ENCODE results near the gene ANGPTL2. TPM values are rescaled to one million over a fixed set of nuclear protein-coding genes. Genes with fewer than 3 reads are reported as not detected.
A peak's percentile ranks its signal among the peaks of the same experiment; 100 is the strongest.

The ANGPTL2 gene
- total RNA-seq, 5 donors from 2014 or later (not counting 1 experiment from before 2014, with no cell fraction given), result 0.10 to 0.82 (median 0.13) TPM; not detected in 2

- no peaks in the 10 kb centered on the region for H3K36me3 ChIP-seq (ENCODE audit: control insufficient read depth in 2 of 2, extremely low read depth in 1 of 2, insufficient read depth in 1 of 2, low read length in 1 of 2)
- no peaks in the 10 kb centered on the region for H3K4me1 Mint-ChIP-seq
- no peaks in the 10 kb centered on the region for H3K9me3 Mint-ChIP-seq
- DNase-seq (no peak), ATAC-seq (replicated peaks in 1 of 4) (no peak)
- H3K9me3 ChIP-seq, result no peaks in the 10 kb centered on the region
- peaks cover 6% of the 10 kb centered on the region for H3K36me3 Mint-ChIP-seq
- H3K27ac ChIP-seq (ENCODE audit: low read length), result no peak overlapping the region
- no peaks in the 10 kb centered on the region for H3K4me1 ChIP-seq (ENCODE audit: control insufficient read depth in 1 of 2, extremely low read depth in 1 of 2, insufficient read depth in 2 of 2, low read length in 2 of 2)
- WGBS (ENCODE audit: insufficient coverage), result 100% methylated on average over 1 of the region's 5 CpGs
- ChIA-PET CTCF (no interaction called here), POLR2A (no interaction called here)
- H3K27me3 ChIP-seq (replicated peaks in 1 of 2; ENCODE audit: control insufficient read depth in 2 of 2, extremely low read depth in 1 of 2, insufficient read depth in 2 of 2, low read length in 1 of 2), result no peaks in the 10 kb centered on the region
- no peak overlapping the region for H3K27ac Mint-ChIP-seq
- no peaks in the 10 kb centered on the region for H3K27me3 Mint-ChIP-seq
- H3K4me3 Mint-ChIP-seq, result no peak overlapping the region
- H3K4me3 ChIP-seq (ENCODE audit: control insufficient read depth in 1 of 2, extremely low read depth in 1 of 2, low read length in 1 of 2), result no peak overlapping the region
Measured at GRCh38 chr9:127097683-127098082, 24.8 kb downstream of the ANGPTL2 start.

GRCh38 chr9:127096208-127096607, 26.2 kb downstream of the ANGPTL2 start:
- WGBS (ENCODE audit: insufficient coverage), result 77% methylated on average over 12 of the region's 13 CpGs
- H3K27me3 ChIP-seq (replicated peaks in 1 of 2; ENCODE audit: control insufficient read depth in 2 of 2, extremely low read depth in 1 of 2, insufficient read depth in 2 of 2, low read length in 1 of 2), result no peaks in the 10 kb centered on the region
- Mint-ChIP-seq H3K27me3 (no peaks in the 10 kb centered on the region), H3K9me3 (no peaks in the 10 kb centered on the region), H3K4me1 (no peaks in the 10 kb centered on the region), H3K4me3 (no peak overlapping the region), H3K36me3 (no peaks in the 10 kb centered on the region), H3K27ac (no peak overlapping the region)
- CTCF ChIA-PET, result no interaction called here
- POLR2A ChIA-PET, result interaction anchor here in 1 of 2 donors (0.6 kb wide), 1 partner anchor 155 kb away, joined by 3 read pairs; no protein-coding TSS in a partner anchor
- H3K4me1 ChIP-seq (ENCODE audit: control insufficient read depth in 1 of 2, extremely low read depth in 1 of 2, insufficient read depth in 2 of 2, low read length in 2 of 2), result no peaks in the 10 kb centered on the region
- H3K9me3 ChIP-seq, result no peaks in the 10 kb centered on the region
- no peaks in the 10 kb centered on the region for H3K36me3 ChIP-seq (ENCODE audit: control insufficient read depth in 2 of 2, extremely low read depth in 1 of 2, insufficient read depth in 1 of 2, low read length in 1 of 2)
- H3K4me3 ChIP-seq (ENCODE audit: control insufficient read depth in 1 of 2, extremely low read depth in 1 of 2, low read length in 1 of 2), result no peak overlapping the region
- DNase-seq, result no peak
- no peak overlapping the region for H3K27ac ChIP-seq (ENCODE audit: low read length)
- ATAC-seq (replicated peaks in 1 of 4), result no peak

- ATAC-seq (replicated peaks in 1 of 4), result no peak
- Mint-ChIP-seq H3K27me3 (no peaks in the 10 kb centered on the region), H3K4me3 (no peak overlapping the region), H3K9me3 (no peaks in the 10 kb centered on the region), H3K27ac (no peak overlapping the region), H3K36me3 (no peaks in the 10 kb centered on the region), H3K4me1 (no peaks in the 10 kb centered on the region)
- CTCF ChIA-PET, result no interaction called here
- WGBS (ENCODE audit: insufficient coverage), result 100% methylated on average over 1 of the region's 5 CpGs
- no peak for DNase-seq
- no peaks in the 10 kb centered on the region for H3K27me3 ChIP-seq (replicated peaks in 1 of 2; ENCODE audit: control insufficient read depth in 2 of 2, extremely low read depth in 1 of 2, insufficient read depth in 2 of 2, low read length in 1 of 2)
- POLR2A ChIA-PET, result no interaction called here
- no peaks in the 10 kb centered on the region for H3K9me3 ChIP-seq
- H3K27ac ChIP-seq (ENCODE audit: low read length), result no peak overlapping the region
- no peaks in the 10 kb centered on the region for H3K4me1 ChIP-seq (ENCODE audit: control insufficient read depth in 1 of 2, extremely low read depth in 1 of 2, insufficient read depth in 2 of 2, low read length in 2 of 2)
- no peaks in the 10 kb centered on the region for H3K36me3 ChIP-seq (ENCODE audit: control insufficient read depth in 2 of 2, extremely low read depth in 1 of 2, insufficient read depth in 1 of 2, low read length in 1 of 2)
- H3K4me3 ChIP-seq (ENCODE audit: control insufficient read depth in 1 of 2, extremely low read depth in 1 of 2, low read length in 1 of 2), result no peak overlapping the region
Measured at GRCh38 chr9:127095411-127095810, 27.0 kb downstream of the ANGPTL2 start.

- Histone ChIP-seq H3K27me3 (replicated peaks in 1 of 2; ENCODE audit: control insufficient read depth in 2 of 2, extremely low read depth in 1 of 2, insufficient read depth in 2 of 2, low read length in 1 of 2) (no peaks in the 10 kb centered on the region), H3K27ac (ENCODE audit: low read length) (no peak overlapping the region), H3K4me1 (ENCODE audit: control insufficient read depth in 1 of 2, extremely low read depth in 1 of 2, insufficient read depth in 2 of 2, low read length in 2 of 2) (no peaks in the 10 kb centered on the region), H3K9me3 (no peaks in the 10 kb centered on the region), H3K36me3 (ENCODE audit: control insufficient read depth in 2 of 2, extremely low read depth in 1 of 2, insufficient read depth in 1 of 2, low read length in 1 of 2) (no peaks in the 10 kb centered on the region), H3K4me3 (ENCODE audit: control insufficient read depth in 1 of 2, extremely low read depth in 1 of 2, low read length in 1 of 2) (no peak overlapping the region)
- CTCF ChIA-PET, result no interaction called here
- no peak overlapping the region for H3K4me3 Mint-ChIP-seq
- WGBS (ENCODE audit: insufficient coverage), result 91% methylated on average over 13 of the region's 17 CpGs
- no peak for DNase-seq
- POLR2A ChIA-PET, result no interaction called here
- H3K27me3 Mint-ChIP-seq, result peaks cover 0 to 4% of the 10 kb centered on the region in 2 donors
- H3K27ac Mint-ChIP-seq, result no peak overlapping the region
- ATAC-seq (replicated peaks in 1 of 4), result no peak
- no peaks in the 10 kb centered on the region for H3K4me1 Mint-ChIP-seq
- no peaks in the 10 kb centered on the region for H3K9me3 Mint-ChIP-seq
- peaks cover 2% of the 10 kb centered on the region for H3K36me3 Mint-ChIP-seq
Measured at GRCh38 chr9:127093319-127094020, 29.0 kb downstream of the ANGPTL2 start.

- Histone ChIP-seq H3K9me3 (no peaks in the 10 kb centered on the region), H3K27me3 (replicated peaks in 1 of 2; ENCODE audit: control insufficient read depth in 2 of 2, extremely low read depth in 1 of 2, insufficient read depth in 2 of 2, low read length in 1 of 2) (no peaks in the 10 kb centered on the region), H3K27ac (ENCODE audit: low read length) (no peak overlapping the region), H3K36me3 (ENCODE audit: control insufficient read depth in 2 of 2, extremely low read depth in 1 of 2, insufficient read depth in 1 of 2, low read length in 1 of 2) (no peaks in the 10 kb centered on the region), H3K4me1 (ENCODE audit: control insufficient read depth in 1 of 2, extremely low read depth in 1 of 2, insufficient read depth in 2 of 2, low read length in 2 of 2) (no peaks in the 10 kb centered on the region), H3K4me3 (ENCODE audit: control insufficient read depth in 1 of 2, extremely low read depth in 1 of 2, low read length in 1 of 2) (no peak overlapping the region)
- POLR2A ChIA-PET, result no interaction called here
- CTCF ChIA-PET, result no interaction called here
- Mint-ChIP-seq H3K4me1 (no peaks in the 10 kb centered on the region), H3K27ac (no peak overlapping the region), H3K27me3 (peaks cover 0 to 4% of the 10 kb centered on the region in 2 donors), H3K4me3 (no peak overlapping the region), H3K9me3 (no peaks in the 10 kb centered on the region), H3K36me3 (peaks cover 11% of the 10 kb centered on the region)
- no CpG with 5 or more reads among the region's 11 CpGs for WGBS (ENCODE audit: insufficient coverage)
- no peak for ATAC-seq (replicated peaks in 1 of 4)
- peak in 1 of 35 experiments; percentile 5 for DNase-seq
Measured at GRCh38 chr9:127092041-127092608, 30.3 kb downstream of the ANGPTL2 start.

GRCh38 chr9:127091526-127091925, 30.9 kb downstream of the ANGPTL2 start:
- Mint-ChIP-seq H3K4me3 (no peak overlapping the region), H3K27ac (no peak overlapping the region), H3K4me1 (peaks cover 0 to 4% (median 0%) of the 10 kb centered on the region in 3 donors), H3K27me3 (peaks cover 0 to 10% of the 10 kb centered on the region in 2 donors), H3K9me3 (no peaks in the 10 kb centered on the region), H3K36me3 (peaks cover 15% of the 10 kb centered on the region)
- H3K36me3 ChIP-seq (ENCODE audit: control insufficient read depth in 2 of 2, extremely low read depth in 1 of 2, insufficient read depth in 1 of 2, low read length in 1 of 2), result no peaks in the 10 kb centered on the region
- no peaks in the 10 kb centered on the region for H3K9me3 ChIP-seq
- no peak for ATAC-seq (replicated peaks in 1 of 4)
- no peak for DNase-seq
- H3K4me1 ChIP-seq (ENCODE audit: control insufficient read depth in 1 of 2, extremely low read depth in 1 of 2, insufficient read depth in 2 of 2, low read length in 2 of 2), result no peaks in the 10 kb centered on the region
- no peak overlapping the region for H3K4me3 ChIP-seq (ENCODE audit: control insufficient read depth in 1 of 2, extremely low read depth in 1 of 2, low read length in 1 of 2)
- no peak overlapping the region for H3K27ac ChIP-seq (ENCODE audit: low read length)
- POLR2A ChIA-PET, result no interaction called here
- 90% methylated on average over 12 of the region's 13 CpGs for WGBS (ENCODE audit: insufficient coverage)
- CTCF ChIA-PET, result no interaction called here
- no peaks in the 10 kb centered on the region for H3K27me3 ChIP-seq (replicated peaks in 1 of 2; ENCODE audit: control insufficient read depth in 2 of 2, extremely low read depth in 1 of 2, insufficient read depth in 2 of 2, low read length in 1 of 2)

Measured in T-cell (primary cell).